Kidney epithelial cell (primary cell): ENCODE measurements around the gene HSPA8. TPM values are rescaled to one million over a fixed set of nuclear protein-coding genes. Genes with fewer than 3 reads are reported as not detected.

Source experiments
- DNase-seq: peaks from one replicate; pipeline ENCODE4 v3.0.0-alpha.2; 2010; ENCODE audit warnings: low read depth
- H3K27me3 ChIP-seq: 2 replicates; pipeline ENCODE4 v1.6.0; 2011; ENCODE audit warnings: low read length; ENCODE audit not compliant: control insufficient read depth, insufficient read depth
- H3K36me3 ChIP-seq: 2 replicates; pipeline ENCODE4 v1.5.1; 2011; ENCODE audit warnings: low read length; ENCODE audit not compliant: control insufficient read depth, insufficient read depth
- H3K4me3 ChIP-seq: 2 replicates; pipeline ENCODE4 v1.5.1; 2011; ENCODE audit warnings: low read depth, mild to moderate bottlenecking, control low read depth, low read length
- CTCF ChIP-seq: IDR thresholded peaks from 2 replicates; pipeline ENCODE4 v1.5.1; 2011; ENCODE audit warnings: mild to moderate bottlenecking, moderate library complexity, low read length, control low read depth, inconsistent platforms; ENCODE audit not compliant: insufficient read depth, poor library complexity, severe bottlenecking
- total RNA-seq: library from RNA; depleted of rRNA; stranded (reverse); fragments of >200 nt; gene quantifications from 2 replicates; pipeline ENCODE4 v1.2.3, GENCODE V29; 2015

HSPA8 gene
- total RNA-seq, 1 donor from 2014 or later = 1,738 TPM

- H3K4me3 ChIP-seq = no peak overlapping the region
- no peaks in the 10 kb centered on the region for H3K27me3 ChIP-seq
- no peak for DNase-seq
- H3K36me3 ChIP-seq = no peaks in the 10 kb centered on the region
- peak; percentile 77 for TF ChIP-seq CTCF
Observed at GRCh38 chr11:123020968-123021367, 41.0 kb downstream of the HSPA8 start.

DNA sequence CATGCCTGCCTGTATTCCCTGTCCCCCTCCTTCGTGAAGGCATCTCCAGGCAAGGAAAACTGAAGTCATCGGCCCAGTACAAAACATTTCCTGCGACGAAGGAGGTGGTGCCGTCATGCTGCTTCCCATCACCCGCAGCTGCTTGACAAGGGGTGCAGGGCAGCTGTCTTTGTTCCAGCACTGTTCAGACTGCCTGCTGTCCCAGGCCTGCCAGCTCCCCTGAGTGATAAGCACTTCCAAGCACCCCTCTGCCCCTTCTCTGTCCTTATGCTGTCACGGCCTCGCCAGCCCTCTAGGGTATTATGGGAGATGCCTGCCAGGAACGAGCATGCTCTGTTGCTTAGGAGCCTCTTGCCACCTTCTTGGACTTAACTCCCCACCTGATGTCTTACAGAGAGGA lies 43.2 kb downstream of the HSPA8 start:
- no peak for DNase-seq
- TF ChIP-seq CTCF = no peak

DNA sequence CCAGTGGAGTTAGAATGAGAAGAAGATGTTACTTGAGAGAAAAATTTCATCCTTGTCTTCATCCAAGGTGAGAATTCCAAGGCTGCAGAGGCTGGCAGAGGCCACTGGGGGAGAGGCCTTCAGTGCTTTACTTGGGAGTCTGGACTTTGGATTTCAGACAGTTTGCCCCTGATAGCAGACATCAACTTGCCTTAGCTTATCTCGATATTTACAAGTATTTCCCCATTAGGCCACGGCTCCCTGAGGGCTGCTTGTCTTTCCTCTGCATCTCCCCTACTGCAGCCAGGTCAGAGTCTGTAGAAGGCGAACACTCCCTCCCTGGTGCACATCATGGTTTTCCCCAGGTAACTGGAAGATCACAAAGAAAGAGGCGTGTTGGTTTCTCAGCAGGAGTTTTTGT lies 50.4 kb downstream of the HSPA8 start:
- H3K27me3 ChIP-seq = peaks cover 2% of the 10 kb centered on the region
- TF ChIP-seq CTCF = no peak
- H3K36me3 ChIP-seq = no peaks in the 10 kb centered on the region
- DNase-seq = no peak
- no peak overlapping the region for H3K4me3 ChIP-seq

More for the DNA sequence above, 43.2 kb downstream of the HSPA8 start:
- Histone ChIP-seq H3K36me3 (no peaks in the 10 kb centered on the region), H3K4me3 (no peak overlapping the region), H3K27me3 (no peaks in the 10 kb centered on the region)

Other genes with a start within 250 kb of the HSPA8 start
- 0.55 TPM in 1 of 2 replicates, not detected in the other for gene CRTAM, start 223.6 kb downstream of the HSPA8 start, total RNA-seq
- 3.4 and 3.6 TPM in 2 replicates for gene JHY, start 179.4 kb downstream of the HSPA8 start, total RNA-seq
- not detected in 2 replicates for gene BSX, start 80.3 kb downstream of the HSPA8 start, total RNA-seq
- gene CLMP, start 133.1 kb upstream of the HSPA8 start, total RNA-seq = 2.9 and 6.4 TPM in 2 replicates